NCI-H146 treated with DMSO at 0.1 percent for 48 hours (cell line): ENCODE data around the gene PCDHGB2.
"Not testable (repeated sequence)": the region's sequence is repeated elsewhere in the genome, so short reads cannot be mapped to it uniquely, and the experiment has no call there.

Experiments used
- DNase-seq: peaks from one replicate; lab custom pipeline; 2025; ENCODE audit not compliant: unreplicated experiment; lab: John Stamatoyannopoulos, UW

Gene PCDHGB2

DNA sequence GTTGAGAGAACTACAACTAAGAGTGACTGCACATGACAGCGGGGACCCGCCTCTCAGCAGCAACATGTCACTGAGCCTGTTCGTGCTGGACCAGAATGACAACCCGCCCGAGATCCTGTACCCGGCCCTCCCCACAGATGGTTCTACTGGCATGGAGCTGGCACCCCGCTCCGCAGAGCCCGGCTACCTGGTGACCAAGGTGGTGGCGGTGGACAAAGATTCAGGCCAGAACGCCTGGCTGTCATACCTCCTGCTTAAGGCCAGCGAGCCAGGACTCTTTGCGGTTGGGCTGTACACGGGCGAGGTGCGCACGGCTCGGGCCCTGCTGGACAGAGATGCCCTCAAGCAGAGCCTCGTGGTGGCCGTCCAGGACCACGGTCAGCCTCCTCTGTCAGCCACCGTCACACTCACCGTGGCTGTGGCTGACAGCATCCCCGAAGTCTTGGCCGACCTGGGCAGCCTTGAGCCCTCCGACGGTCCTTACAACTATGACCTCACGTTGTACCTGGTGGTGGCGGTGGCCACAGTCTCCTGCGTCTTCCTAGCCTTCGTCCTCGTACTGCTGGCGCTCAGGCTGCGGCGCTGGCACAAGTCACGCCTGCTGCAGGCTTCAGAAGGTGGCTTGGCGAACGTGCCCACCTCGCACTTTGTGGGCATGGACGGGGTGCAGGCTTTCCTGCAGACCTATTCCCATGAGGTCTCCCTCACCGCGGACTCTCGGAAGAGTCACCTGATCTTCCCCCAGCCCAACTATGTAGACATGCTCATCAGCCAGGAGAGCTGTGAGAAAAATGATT is 24.9 kb downstream of the PCDHGB2 start:
- DNase-seq: no peak

DNA sequence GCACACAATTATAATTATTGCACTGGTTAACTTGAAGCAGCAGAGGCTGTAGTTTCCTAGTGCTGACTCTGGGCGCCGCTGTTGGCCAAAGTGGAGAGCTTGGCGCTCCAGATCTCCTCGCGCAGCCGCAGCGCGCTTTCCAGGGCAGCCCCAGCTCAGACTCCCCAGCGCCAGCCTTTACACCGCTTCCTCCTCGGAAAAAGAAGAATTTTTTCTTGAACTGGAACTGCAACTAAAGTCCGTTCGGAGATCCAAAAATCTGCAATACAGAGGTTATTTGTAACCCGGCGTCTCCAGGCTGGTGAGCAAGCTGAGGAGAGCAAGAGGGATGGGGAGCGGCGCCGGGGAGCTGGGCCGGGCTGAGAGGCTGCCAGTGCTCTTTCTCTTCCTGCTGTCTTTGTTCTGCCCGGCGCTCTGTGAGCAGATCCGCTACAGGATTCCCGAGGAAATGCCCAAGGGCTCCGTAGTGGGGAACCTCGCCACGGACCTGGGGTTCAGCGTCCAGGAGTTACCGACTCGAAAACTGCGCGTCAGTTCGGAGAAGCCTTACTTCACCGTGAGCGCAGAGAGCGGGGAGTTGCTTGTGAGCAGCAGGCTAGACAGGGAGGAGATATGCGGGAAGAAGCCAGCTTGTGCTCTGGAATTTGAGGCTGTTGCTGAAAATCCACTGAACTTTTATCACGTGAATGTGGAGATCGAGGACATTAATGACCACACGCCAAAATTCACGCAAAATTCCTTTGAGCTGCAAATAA is 27.9 kb downstream of the PCDHGB2 start, which contains the start of gene PCDHGB4:
TSS of gene PCDHGB4 (plus strand) at position 142 of the 755 bp plus-strand sequence. CDS start at position 329, 187 bp downstream.
- not testable (repeated sequence) for DNase-seq

DNA sequence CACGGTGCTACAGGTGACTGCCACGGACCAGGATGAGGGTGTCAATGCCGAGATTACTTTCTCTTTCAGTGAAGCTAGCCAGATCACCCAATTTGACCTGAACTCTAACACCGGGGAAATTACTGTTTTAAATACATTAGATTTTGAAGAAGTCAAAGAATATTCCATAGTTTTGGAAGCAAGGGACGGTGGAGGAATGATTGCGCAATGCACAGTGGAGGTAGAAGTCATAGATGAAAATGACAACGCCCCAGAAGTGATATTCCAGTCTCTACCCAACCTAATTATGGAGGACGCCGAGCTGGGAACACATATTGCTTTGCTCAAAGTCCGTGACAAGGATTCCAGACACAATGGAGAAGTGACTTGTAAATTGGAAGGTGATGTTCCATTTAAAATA is 28.9 kb downstream of the PCDHGB2 start:
- DNase-seq: no peak

DNA sequence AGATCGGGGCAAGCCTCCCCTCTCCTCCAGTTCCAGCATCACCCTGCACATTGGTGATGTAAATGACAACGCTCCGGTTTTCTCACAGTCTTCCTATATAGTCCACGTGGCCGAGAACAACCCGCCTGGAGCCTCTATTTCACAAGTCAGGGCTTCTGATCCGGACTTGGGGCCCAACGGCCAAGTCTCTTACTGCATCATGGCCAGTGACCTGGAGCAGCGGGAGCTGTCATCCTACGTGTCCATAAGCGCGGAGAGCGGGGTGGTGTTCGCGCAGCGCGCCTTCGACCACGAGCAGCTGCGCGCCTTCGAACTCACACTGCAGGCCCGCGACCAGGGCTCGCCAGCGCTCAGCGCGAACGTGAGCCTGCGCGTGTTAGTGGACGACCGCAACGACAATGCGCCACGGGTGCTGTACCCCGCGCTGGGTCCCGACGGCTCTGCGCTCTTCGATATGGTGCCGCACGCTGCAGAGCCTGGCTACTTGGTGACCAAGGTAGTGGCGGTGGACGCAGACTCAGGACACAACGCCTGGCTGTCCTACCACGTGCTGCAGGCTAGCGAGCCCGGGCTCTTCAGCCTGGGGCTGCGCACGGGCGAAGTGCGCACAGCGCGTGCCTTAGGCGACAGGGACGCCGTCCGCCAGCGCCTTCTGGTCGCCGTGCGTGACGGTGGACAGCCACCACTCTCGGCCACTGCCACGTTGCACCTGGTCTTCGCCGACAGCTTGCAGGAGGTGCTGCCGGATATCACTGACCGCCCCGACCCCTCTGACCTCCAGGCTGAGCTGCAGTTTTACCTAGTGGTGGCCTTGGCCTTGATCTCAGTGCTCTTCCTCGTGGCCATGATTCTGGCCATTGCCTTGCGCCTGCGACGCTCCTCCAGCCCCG is 29.6 kb downstream of the PCDHGB2 start:
- no peak for DNase-seq

DNA sequence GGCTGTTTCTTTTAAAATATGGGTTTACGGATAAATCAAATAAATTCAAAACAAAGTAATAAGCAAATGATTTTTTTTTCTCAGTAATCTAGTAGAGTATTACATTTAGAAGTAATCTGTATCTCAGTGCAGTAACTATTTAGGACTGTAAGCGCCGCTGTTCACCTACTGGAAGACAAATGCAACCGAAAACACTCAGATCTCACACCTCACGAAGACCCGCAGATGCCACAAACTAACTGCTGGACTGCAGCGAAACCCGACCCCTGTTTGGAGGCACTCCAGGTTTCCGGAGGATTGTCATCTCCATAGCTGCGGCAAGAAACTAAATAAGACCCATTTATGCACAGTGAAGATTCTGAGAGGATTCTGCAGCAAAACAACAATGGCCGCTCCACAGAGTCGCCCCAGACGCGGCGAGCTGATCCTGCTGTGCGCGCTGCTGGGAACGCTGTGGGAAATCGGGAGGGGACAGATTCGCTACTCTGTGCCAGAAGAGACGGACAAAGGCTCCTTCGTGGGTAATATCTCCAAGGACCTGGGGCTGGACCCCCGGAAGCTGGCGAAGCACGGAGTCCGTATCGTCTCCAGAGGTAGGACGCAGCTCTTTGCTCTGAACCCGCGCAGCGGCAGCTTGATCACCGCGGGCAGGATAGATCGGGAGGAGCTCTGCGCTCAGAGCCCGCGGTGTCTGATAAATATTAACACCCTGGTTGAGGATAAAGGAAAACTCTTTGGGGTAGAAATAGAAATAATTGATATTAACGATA is 32.8 kb downstream of the PCDHGB2 start, which contains the start of gene PCDHGA8:
TSS of gene PCDHGA8 (plus strand) at position 205 of the 770 bp plus-strand sequence. CDS start at position 386, 181 bp downstream.
- DNase-seq: no peak

DNA sequence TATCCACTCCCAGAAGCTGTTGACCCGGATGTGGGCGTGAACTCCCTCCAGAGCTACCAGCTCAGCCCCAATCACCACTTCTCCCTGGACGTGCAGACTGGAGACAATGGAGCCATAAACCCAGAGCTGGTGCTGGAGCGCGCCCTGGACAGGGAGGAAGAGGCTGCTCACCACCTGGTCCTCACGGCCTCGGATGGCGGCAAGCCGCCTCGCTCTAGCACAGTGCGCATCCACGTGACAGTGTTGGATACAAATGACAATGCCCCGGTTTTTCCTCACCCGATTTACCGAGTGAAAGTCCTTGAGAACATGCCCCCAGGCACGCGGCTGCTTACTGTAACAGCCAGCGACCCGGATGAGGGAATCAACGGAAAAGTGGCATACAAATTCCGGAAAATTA is 33.5 kb downstream of the PCDHGB2 start:
- no peak for DNase-seq

DNA sequence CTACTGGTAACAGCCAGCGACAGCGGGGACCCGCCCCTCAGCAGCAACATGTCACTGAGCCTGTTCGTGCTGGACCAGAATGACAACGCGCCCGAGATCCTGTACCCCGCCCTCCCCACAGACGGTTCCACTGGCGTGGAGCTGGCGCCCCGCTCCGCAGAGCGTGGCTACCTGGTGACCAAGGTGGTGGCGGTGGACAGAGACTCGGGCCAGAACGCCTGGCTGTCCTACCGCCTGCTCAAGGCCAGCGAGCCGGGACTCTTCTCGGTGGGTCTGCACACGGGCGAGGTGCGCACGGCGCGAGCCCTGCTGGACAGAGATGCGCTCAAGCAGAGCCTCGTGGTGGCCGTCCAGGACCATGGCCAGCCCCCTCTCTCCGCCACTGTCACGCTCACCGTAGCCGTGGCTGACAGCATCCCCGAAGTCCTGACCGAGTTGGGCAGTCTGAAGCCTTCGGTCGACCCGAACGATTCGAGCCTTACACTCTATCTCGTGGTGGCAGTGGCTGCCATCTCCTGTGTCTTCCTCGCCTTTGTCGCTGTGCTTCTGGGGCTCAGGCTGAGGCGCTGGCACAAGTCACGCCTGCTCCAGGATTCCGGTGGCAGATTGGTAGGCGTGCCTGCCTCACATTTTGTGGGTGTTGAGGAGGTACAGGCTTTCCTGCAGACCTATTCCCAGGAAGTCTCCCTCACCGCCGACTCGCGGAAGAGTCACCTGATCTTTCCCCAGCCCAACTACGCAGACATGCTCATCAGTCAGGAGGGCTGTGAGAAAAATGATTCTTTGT is 34.8 kb downstream of the PCDHGB2 start:
- not testable (repeated sequence) for DNase-seq

DNA sequence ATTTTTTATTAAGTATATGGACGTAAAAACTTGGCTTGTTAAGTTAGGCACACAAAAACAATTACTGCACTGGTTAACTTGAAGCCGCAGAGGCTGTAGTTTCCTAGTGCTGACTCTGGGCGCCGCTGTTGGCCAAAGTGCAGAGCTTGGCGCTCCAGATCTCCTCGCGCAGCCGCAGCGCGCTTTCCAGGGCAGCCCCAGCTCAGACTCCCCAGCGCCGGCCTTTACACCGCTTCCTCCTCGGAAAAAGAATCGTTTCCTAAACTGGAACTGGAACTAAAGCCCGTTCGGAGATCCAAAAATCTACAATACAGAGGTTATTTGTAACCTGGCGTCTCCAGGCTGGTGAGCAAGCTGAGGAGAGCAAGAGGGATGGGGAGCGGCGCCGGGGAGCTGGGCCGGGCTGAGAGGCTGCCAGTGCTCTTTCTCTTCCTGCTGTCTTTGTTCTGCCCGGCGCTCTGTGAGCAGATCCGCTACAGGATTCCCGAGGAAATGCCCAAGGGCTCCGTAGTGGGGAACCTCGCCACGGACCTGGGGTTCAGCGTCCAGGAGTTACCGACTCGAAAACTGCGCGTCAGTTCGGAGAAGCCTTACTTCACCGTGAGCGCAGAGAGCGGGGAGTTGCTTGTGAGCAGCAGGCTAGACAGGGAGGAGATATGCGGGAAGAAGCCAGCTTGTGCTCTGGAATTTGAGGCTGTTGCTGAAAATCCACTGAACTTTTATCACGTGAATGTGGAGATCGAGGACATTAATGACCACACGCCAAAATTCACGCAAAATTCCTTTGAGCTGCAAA is 38.2 kb downstream of the PCDHGB2 start, which contains the start of gene PCDHGB5:
TSS of gene PCDHGB5 (plus strand) at position 192 of the 796 bp plus-strand sequence. CDS start at position 373, 181 bp downstream.
- DNase-seq: not testable (repeated sequence)

DNA sequence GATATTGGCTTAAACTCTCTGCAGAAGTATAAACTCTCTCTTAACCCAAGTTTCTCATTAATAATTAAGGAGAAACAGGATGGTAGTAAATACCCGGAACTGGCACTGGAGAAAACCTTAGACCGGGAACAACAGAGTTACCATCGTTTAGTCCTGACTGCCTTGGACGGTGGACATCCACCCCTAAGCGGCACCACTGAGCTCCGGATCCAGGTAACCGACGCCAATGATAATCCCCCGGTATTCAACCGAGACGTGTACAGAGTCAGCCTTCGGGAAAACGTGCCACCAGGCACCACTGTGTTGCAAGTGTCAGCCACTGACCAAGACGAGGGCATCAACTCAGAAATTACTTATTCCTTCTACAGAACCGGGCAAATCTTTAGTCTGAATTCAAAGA is 38.8 kb downstream of the PCDHGB2 start:
- no peak for DNase-seq

DNA sequence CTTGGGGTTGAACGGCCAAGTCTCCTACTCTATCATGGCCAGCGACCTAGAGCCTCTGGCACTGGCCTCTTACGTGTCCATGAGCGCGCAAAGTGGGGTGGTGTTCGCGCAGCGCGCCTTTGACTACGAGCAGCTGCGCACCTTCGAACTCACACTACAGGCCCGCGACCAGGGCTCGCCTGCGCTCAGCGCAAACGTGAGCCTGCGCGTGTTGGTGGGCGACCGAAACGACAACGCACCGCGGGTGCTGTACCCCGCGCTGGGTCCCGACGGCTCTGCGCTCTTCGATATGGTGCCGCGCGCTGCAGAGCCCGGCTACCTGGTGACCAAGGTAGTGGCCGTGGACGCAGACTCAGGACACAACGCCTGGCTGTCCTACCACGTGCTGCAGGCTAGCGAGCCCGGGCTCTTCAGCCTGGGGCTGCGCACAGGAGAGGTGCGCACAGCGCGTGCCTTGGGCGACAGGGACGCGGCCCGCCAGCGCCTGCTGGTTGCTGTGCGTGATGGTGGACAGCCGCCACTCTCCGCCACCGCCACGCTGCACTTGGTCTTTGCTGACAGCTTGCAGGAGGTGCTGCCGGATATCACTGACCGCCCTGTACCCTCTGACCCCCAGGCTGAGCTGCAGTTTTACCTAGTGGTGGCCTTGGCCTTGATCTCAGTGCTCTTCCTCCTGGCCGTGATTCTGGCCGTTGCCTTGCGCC is 39.9 kb downstream of the PCDHGB2 start:
- DNase-seq: no peak

DNA sequence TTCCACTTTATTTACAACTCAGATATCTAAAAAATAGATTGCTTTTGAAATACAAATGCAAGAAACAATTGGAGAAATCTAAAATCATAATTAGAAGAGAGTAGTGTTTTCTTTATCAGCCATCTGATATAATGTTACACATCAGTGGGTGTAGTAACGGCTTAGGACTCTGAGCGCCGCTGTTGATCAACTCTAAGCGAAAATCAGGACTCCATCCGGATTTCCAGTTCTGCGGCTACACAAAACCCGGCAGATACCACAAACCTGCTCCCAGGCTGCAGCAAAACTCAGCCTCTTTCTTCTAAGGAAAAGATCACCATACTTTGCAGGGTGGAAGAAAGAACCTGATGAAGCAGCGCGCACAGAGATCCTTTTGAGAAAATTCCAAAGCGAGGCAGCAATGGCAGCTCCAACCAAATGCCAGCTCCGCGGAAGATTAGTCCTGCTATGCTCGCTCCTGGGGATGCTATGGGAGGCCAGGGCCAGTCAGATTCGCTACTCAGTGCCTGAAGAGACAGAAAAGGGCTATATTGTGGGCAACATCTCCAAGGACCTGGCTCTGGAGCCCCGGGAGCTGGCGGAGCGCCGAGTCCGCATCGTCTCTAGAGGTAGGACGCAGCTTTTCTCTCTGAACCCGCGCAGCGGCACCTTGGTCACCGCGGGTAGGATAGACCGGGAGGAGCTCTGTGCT is 42.9 kb downstream of the PCDHGB2 start, which contains the start of gene PCDHGA9:
TSS of gene PCDHGA9 (plus strand) at position 226 of the 691 bp plus-strand sequence. CDS start at position 401, 175 bp downstream.
- DNase-seq: no peak

DNA sequence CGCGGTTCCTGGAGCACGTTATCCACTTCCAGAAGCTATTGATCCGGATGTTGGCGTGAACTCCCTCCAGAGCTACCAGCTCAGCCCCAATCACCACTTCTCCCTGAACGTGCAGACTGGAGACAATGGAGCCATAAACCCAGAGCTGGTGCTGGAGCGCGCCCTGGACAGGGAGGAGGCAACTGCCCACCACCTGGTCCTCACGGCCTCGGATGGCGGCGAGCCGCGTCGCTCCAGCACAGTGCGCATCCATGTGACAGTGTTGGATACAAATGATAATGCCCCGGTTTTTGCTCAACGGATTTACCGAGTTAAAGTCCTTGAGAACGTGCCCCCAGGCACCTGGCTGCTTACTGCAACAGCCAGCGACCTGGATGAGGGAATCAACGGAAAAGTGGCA is 43.6 kb downstream of the PCDHGB2 start:
- no peak for DNase-seq

DNA sequence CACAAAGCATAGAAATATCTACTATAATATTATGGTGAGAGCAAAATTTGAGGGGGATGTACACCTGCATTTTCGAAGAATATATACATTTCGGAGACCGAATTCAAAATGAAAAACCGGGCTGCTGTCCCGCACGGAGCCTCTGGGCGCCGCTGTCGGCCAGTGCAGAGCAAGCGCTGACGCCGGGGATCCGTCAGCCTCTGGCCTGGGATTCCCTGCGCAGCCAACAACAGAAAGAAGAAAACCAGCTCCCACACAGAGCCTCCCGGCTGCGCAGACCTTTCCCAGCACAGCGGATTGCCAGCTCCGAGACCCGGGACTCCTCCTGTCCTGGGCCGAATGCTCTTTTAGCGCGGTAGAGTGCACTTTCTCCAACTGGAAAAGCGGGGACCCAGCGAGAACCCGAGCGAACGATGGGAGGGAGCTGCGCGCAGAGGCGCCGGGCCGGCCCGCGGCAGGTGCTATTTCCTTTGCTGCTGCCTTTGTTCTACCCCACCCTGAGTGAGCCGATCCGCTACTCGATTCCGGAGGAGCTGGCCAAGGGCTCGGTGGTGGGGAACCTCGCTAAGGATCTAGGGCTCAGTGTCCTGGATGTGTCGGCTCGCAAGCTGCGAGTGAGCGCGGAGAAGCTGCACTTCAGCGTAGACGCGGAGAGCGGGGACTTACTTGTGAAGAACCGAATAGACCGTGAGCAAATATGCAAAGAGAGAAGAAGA is 48.2 kb downstream of the PCDHGB2 start, which contains the start of gene PCDHGB6:
TSS of gene PCDHGB6 (plus strand) at position 232 of the 716 bp plus-strand sequence. CDS start at position 414, 182 bp downstream.
- DNase-seq: not testable (repeated sequence)

DNA sequence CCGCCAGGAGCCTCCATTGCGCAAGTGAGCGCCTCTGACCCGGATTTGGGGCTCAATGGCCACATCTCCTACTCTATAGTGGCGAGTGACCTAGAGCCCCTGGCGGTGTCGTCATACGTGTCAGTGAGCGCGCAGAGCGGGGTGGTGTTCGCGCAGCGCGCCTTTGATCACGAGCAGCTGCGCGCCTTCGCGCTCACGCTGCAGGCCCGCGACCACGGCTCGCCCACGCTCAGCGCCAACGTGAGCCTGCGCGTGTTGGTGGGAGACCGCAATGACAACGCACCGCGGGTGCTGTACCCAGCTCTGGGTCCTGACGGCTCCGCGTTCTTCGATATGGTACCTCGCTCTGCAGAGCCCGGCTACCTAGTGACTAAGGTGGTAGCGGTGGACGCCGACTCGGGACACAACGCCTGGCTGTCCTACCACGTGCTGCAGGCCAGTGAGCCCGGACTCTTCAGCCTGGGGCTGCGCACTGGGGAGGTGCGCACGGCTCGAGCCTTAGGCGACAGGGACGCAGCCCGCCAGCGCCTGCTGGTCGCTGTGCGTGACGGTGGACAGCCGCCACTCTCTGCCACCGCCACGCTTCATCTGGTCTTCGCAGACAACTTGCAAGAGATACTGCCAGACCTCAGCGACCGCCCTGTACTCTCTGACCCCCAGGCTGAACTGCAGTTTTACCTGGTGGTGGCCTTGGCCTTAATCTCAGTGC is 50.0 kb downstream of the PCDHGB2 start:
- DNase-seq: no peak

DNA sequence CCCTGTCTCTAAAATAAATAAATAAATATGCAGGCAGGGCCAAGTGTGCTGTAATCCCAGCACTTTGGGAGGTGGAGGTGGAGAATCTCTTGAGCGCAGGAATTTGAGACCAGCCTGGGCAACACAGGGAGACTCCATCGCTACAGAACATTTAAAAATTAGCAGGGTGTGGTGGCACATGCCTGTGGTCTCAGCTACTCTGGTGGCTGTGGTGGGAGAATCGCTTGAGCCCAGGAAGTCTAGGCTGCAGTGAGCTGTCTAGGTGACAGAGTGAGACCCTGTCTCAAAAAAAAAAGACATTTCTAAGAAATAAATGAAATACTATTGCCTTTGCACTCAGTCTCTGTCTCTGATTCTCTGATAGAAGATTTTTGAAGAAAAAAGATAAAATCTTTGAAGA is 51.8 kb downstream of the PCDHGB2 start:
- no peak for DNase-seq
